DND-41 (cell line): ENCODE data around the gene FARP1.

Experiments used
- ATAC-seq: fragments of 200-7000 bp; cut with Tn5 transposase; 3 replicates; pipeline ENCODE4 v1.9.1; 2021; ENCODE audit warnings: low read depth; ENCODE audit not compliant: insufficient read depth
- DNase-seq: peaks from one replicate; pipeline ENCODE4 v3.0.0-alpha.2; 2020
- H2AFZ ChIP-seq: 2 replicates; pipeline ENCODE4 v1.6.0; 2012; ENCODE audit warnings: low read depth, low read length
- H3K27ac ChIP-seq: 2 replicates; pipeline ENCODE4 v1.5.1; 2012; ENCODE audit warnings: low read length, inconsistent platforms
- H3K27me3 ChIP-seq: fragments of 200-600 bp; sonication (generic); 2 replicates; pipeline ENCODE4 v1.6.0; 2012; ENCODE audit warnings: low read length, mild to moderate bottlenecking, inconsistent platforms; ENCODE audit not compliant: insufficient read depth, poor library complexity
- H3K36me3 ChIP-seq: 2 replicates; pipeline ENCODE4 v1.5.1; 2012; ENCODE audit warnings: low read length, inconsistent platforms; ENCODE audit not compliant: insufficient read depth
- H3K4me1 ChIP-seq: 2 replicates; pipeline ENCODE4 v1.5.1; 2012; ENCODE audit warnings: mild to moderate bottlenecking, low read length; ENCODE audit not compliant: insufficient read depth
- H3K4me2 ChIP-seq: 2 replicates; pipeline ENCODE4 v1.6.0; 2012; ENCODE audit warnings: mild to moderate bottlenecking, moderate library complexity, low read length, inconsistent platforms; ENCODE audit not compliant: insufficient read depth
- H3K4me3 ChIP-seq, 2 experiments: fragments of 200-600 bp in 1 of 2; shearing (Covaris generic) in 1 of 2; 2 replicates each; pipeline ENCODE4 v1.5.1; 2012 to 2016; ENCODE audit warnings: inconsistent platforms in 2 of 2, low read length in 2 of 2, mild to moderate bottlenecking in 2 of 2, low read depth in 1 of 2, moderate library complexity in 1 of 2
- H3K79me2 ChIP-seq: 2 replicates; pipeline ENCODE4 v1.6.0; 2012; ENCODE audit warnings: low read length, inconsistent platforms; ENCODE audit not compliant: insufficient read depth
- H3K9ac ChIP-seq: 2 replicates; pipeline ENCODE4 v1.6.0; 2012; ENCODE audit warnings: low read depth, mild to moderate bottlenecking, inconsistent platforms, low read length, moderate library complexity
- H3K9me3 ChIP-seq: 2 replicates; pipeline ENCODE4 v1.5.1; 2012; ENCODE audit warnings: low read length, moderate library complexity, mild to moderate bottlenecking, inconsistent platforms; ENCODE audit not compliant: insufficient read depth, severe bottlenecking
- H4K20me1 ChIP-seq: 2 replicates; pipeline ENCODE4 v1.6.0; 2012; ENCODE audit warnings: low read length; ENCODE audit not compliant: insufficient read depth
- CTCF ChIP-seq: IDR thresholded peaks from 2 replicates; pipeline ENCODE4 v1.5.1; 2012; ENCODE audit warnings: borderline replicate concordance, low read length, moderate library complexity, mild to moderate bottlenecking; ENCODE audit not compliant: poor library complexity, severe bottlenecking; ENCODE audit errors: extremely low read depth
- EZH2 ChIP-seq: IDR thresholded peaks from 3 replicates; pipeline ENCODE4 v1.6.1; 2012; ENCODE audit warnings: borderline replicate concordance, low read depth, mild to moderate bottlenecking, moderate library complexity, low read length, inconsistent platforms; ENCODE audit not compliant: severe bottlenecking

The FARP1 gene

DNA sequence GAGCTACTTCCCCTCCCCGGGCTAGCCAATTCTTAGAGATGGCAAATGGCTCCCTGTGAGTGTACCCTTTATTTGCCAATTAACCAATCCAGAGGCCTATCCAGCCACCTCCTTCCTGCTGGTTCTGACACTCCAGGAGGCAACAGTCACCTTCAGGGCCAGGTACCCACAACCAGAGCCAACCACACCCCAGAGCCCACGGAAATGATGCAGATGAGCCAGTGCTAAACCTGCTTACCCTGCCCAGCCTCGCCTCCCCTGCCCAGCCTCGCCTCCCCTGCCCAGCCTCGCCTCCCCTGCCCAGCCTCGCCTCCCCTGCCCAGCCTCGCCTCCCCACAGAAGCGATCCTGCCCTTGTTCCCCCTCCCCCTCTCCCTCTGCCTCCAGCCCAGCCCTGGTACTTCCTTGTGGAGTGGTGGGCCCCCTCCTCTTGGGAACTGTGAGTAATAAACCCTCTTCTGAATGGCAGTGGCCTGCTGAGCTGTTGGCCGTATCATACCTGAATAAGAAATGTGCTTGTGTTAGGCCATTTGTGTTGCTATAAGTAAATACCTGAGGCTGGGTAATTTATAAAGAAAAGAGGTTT is 207.9 kb downstream of the FARP1 start:
- no peak overlapping the region for H2AFZ ChIP-seq
- no peaks in the 10 kb centered on the region for H4K20me1 ChIP-seq
- H3K9ac ChIP-seq, result no peak overlapping the region
- no peak overlapping the region for H3K4me2 ChIP-seq
- no peaks in the 10 kb centered on the region for H3K27me3 ChIP-seq
- H3K36me3 ChIP-seq, result no peaks in the 10 kb centered on the region
- H3K4me1 ChIP-seq, result no peaks in the 10 kb centered on the region
- H3K4me3 ChIP-seq, result no peak overlapping the region
- no peaks in the 10 kb centered on the region for H3K79me2 ChIP-seq
- H3K27ac ChIP-seq, result no peak overlapping the region
- H3K9me3 ChIP-seq, result no peaks in the 10 kb centered on the region
- DNase-seq (no peak), ATAC-seq (no peak)
- TF ChIP-seq EZH2 (no peak), CTCF (no peak)

DNA sequence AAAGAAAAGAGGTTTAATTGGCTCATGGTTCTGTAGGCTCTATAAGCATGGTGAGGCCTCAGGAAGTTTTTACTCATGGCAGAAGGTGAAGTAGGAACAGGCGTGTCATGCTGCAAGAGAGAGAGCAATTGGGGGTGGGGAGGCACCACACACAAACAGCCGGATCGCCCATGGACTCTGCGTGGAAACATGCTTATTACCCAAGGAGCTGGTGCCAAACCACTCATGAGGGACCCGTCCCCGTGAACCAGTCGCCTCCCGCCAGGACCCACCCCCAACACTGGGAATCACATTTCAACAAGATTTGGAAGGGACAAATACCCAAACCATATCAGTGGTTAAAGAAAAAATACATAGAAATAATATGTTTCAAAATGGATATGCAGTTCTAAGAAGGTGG is 208.7 kb downstream of the FARP1 start:
- DNase-seq (no peak), ATAC-seq (no peak)
- Histone ChIP-seq H3K27ac (no peak overlapping the region), H2AFZ (no peak overlapping the region), H3K9me3 (no peaks in the 10 kb centered on the region), H3K79me2 (no peaks in the 10 kb centered on the region), H3K9ac (no peak overlapping the region), H3K4me1 (no peaks in the 10 kb centered on the region), H3K4me2 (no peak overlapping the region), H4K20me1 (no peaks in the 10 kb centered on the region), H3K27me3 (no peaks in the 10 kb centered on the region), H3K4me3 (no peak overlapping the region), H3K36me3 (no peaks in the 10 kb centered on the region)
- no peak for TF ChIP-seq EZH2
- TF ChIP-seq CTCF, result no peak

- H3K4me2 ChIP-seq, result no peak overlapping the region
- ATAC-seq (no peak), DNase-seq (no peak)
- H3K27me3 ChIP-seq, result no peaks in the 10 kb centered on the region
- H2AFZ ChIP-seq, result no peak overlapping the region
- H3K9me3 ChIP-seq, result no peaks in the 10 kb centered on the region
- no peak overlapping the region for H3K27ac ChIP-seq
- H3K36me3 ChIP-seq, result no peaks in the 10 kb centered on the region
- H3K9ac ChIP-seq, result no peak overlapping the region
- no peak overlapping the region for H3K4me3 ChIP-seq
- H3K79me2 ChIP-seq, result no peaks in the 10 kb centered on the region
- TF ChIP-seq EZH2 (no peak), CTCF (no peak)
- no peaks in the 10 kb centered on the region for H4K20me1 ChIP-seq
- H3K4me1 ChIP-seq, result no peaks in the 10 kb centered on the region
These were observed 209.3 kb downstream of the FARP1 start for GRCh38 chr13:98352226-98352625.

GRCh38 chr13:98353750-98354149 is 210.9 kb downstream of the FARP1 start:
- H3K27ac ChIP-seq, result no peak overlapping the region
- H3K4me2 ChIP-seq, result no peak overlapping the region
- H3K36me3 ChIP-seq, result no peaks in the 10 kb centered on the region
- no peaks in the 10 kb centered on the region for H4K20me1 ChIP-seq
- no peaks in the 10 kb centered on the region for H3K4me1 ChIP-seq
- H3K9me3 ChIP-seq, result no peaks in the 10 kb centered on the region
- no peak overlapping the region for H3K9ac ChIP-seq
- TF ChIP-seq EZH2, result no peak
- TF ChIP-seq CTCF, result no peak
- H3K27me3 ChIP-seq, result no peaks in the 10 kb centered on the region
- H3K4me3 ChIP-seq, result no peak overlapping the region
- DNase-seq (no peak), ATAC-seq (no peak)
- no peak overlapping the region for H2AFZ ChIP-seq
- no peaks in the 10 kb centered on the region for H3K79me2 ChIP-seq
